ENCODE data around the gene NPFF. TPM values are rescaled to one million over a fixed set of nuclear protein-coding genes. Genes with fewer than 3 reads are reported as not detected.

Gene NPFF
- total RNA-seq, 1 experiment from 2014 or later, result not detected

DNA sequence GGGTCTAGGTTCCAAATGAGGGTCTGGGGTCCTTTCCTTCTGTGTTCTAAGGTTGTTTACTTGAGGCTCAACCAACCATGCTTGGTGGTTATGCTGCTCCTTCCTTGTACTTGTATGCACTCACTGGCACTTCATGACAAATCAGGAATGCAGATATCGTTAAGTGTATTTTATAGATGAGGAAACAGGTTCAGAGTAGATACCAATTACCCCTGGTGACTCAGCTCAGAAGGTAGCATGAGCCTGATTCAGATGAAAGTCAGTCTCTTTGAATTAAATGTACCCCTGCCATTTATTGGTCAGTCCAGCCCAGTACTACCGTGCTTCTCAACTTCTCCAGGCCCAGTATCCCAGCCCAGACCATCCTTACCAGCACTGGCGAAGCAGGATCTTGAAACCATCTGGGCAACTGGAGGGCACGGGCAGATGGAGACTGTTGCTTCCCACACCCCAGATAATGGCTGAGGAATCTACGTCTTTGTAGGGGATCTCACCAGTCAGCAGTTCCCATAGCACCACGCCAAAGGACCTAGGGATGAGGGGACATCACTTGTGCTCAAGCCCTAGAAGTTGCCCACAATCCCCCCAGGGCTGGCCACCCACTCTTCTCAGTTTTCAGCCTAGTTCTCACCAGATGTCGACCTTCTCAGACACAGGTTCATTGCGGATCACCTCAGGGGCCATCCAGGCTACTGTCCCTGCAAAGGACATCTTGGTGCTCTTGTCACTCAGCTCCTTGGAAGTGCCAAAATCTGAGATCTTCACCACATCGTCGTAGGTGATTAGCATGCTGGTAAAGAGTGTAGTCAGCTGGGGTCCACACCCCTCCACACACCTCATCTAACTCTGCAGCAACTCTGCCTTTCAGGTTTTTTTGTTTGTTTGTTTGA, 22.4 kb downstream of the NPFF start:
- no TSS peak for BruUV-seq (replicated peaks)

DNA sequence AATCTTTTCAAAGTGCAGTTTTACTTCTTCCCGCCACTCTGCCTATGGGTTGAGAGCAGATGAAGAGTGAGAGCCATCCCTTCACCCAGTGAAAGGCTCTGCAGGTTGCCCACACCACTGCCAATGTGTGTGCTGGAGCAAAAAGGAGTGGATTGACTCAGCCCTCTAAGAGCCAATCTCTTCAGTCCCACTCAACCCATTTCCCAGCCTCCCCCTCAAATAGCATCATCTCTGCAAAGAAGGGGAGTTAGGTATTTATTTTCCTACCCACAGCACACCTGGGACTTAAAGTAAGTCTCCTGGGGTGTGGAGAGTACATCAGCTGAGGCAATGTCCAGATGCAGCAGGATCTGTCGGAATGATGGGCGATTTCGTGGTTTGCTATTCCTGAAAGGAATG, 23.3 kb downstream of the NPFF start:
- Histone ChIP-seq H3K79me2 (ENCODE audit: low read depth) (peaks cover 5% of the 10 kb centered on the region; the same call in 1 of the 2 replicates), H4K20me1 (ENCODE audit: insufficient read depth) (peaks cover 39% of the 10 kb centered on the region), H3K27ac (no peak overlapping the region), H2AFZ (no peak overlapping the region), H3K9me2 (ENCODE audit: insufficient read depth) (no peaks in the 10 kb centered on the region), H3K27me3 (ENCODE audit: insufficient read depth, low read depth) (no peaks in the 10 kb centered on the region), H3K4me2 (no peak overlapping the region), H3K4me3 (no peak overlapping the region), H3F3A (ENCODE audit: insufficient read depth, low read depth) (peaks cover 63% of the 10 kb centered on the region), H3K9me3 (ENCODE audit: insufficient read depth, low read depth) (no peaks in the 10 kb centered on the region), H3K36me3 (ENCODE audit: low read depth) (peaks cover 9% of the 10 kb centered on the region), H3K4me1 (replicated peaks; ENCODE audit: insufficient read depth) (no peaks in the 10 kb centered on the region)
- intact Hi-C loops (cut with micrococcal nuclease; ENCODE audit: unreplicated experiment), result no loop called here
- ChIA-PET POLR2A (ENCODE audit: unreplicated experiment) (interaction anchor here (0.7 kb wide), 2 partner anchors 8 to 139 kb away, joined by 3 to 5 read pairs; no protein-coding TSS in a partner anchor), CTCF (interaction anchor here (0.9 kb wide), 1 partner anchor 163 kb away, joined by 3 read pairs; the partner anchor contains the start of gene AAAS)
- TF ChIP-seq EZH2 (IDR thresholded peaks at IDR 0.05; ENCODE audit: low read depth), result no peak
- TF ChIP-seq, protein P1, sequence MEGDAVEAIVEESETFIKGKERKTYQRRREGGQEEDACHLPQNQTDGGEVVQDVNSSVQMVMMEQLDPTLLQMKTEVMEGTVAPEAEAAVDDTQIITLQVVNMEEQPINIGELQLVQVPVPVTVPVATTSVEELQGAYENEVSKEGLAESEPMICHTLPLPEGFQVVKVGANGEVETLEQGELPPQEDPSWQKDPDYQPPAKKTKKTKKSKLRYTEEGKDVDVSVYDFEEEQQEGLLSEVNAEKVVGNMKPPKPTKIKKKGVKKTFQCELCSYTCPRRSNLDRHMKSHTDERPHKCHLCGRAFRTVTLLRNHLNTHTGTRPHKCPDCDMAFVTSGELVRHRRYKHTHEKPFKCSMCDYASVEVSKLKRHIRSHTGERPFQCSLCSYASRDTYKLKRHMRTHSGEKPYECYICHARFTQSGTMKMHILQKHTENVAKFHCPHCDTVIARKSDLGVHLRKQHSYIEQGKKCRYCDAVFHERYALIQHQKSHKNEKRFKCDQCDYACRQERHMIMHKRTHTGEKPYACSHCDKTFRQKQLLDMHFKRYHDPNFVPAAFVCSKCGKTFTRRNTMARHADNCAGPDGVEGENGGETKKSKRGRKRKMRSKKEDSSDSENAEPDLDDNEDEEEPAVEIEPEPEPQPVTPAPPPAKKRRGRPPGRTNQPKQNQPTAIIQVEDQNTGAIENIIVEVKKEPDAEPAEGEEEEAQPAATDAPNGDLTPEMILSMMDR (conservative IDR thresholded peaks at IDR 0.05), result no peak
- TSS peak; percentile 7 for BruUV-seq (replicated peaks)
- DNase-seq, result no peak

More for the DNA sequence above, 22.4 kb downstream of the NPFF start:
- Histone ChIP-seq H2AFZ (no peak overlapping the region), H3F3A (ENCODE audit: insufficient read depth, low read depth) (peaks cover 59% of the 10 kb centered on the region), H3K27me3 (ENCODE audit: insufficient read depth, low read depth) (no peaks in the 10 kb centered on the region), H3K27ac (no peak overlapping the region), H4K20me1 (ENCODE audit: insufficient read depth) (peaks cover 30% of the 10 kb centered on the region), H3K4me1 (replicated peaks; ENCODE audit: insufficient read depth) (no peaks in the 10 kb centered on the region), H3K36me3 (ENCODE audit: low read depth) (no peaks in the 10 kb centered on the region), H3K4me3 (no peak overlapping the region), H3K9me3 (ENCODE audit: insufficient read depth, low read depth) (no peaks in the 10 kb centered on the region), H3K4me2 (no peak overlapping the region), H3K79me2 (ENCODE audit: low read depth) (no peaks in the 10 kb centered on the region), H3K9me2 (ENCODE audit: insufficient read depth) (no peaks in the 10 kb centered on the region)
- TF ChIP-seq EZH2 (IDR thresholded peaks at IDR 0.05; ENCODE audit: low read depth), result no peak
- TF ChIP-seq, protein P1 (conservative IDR thresholded peaks at IDR 0.05), result no peak
- ChIA-PET POLR2A (ENCODE audit: unreplicated experiment) (interaction anchor here (0.7 kb wide), 1 partner anchor 139 kb away, joined by 3 read pairs; no protein-coding TSS in a partner anchor), CTCF (no interaction called here)
- DNase-seq, result peak in 1 of 2 experiments; percentile 68
- intact Hi-C loops (cut with micrococcal nuclease; ENCODE audit: unreplicated experiment), result no loop called here

DNA sequence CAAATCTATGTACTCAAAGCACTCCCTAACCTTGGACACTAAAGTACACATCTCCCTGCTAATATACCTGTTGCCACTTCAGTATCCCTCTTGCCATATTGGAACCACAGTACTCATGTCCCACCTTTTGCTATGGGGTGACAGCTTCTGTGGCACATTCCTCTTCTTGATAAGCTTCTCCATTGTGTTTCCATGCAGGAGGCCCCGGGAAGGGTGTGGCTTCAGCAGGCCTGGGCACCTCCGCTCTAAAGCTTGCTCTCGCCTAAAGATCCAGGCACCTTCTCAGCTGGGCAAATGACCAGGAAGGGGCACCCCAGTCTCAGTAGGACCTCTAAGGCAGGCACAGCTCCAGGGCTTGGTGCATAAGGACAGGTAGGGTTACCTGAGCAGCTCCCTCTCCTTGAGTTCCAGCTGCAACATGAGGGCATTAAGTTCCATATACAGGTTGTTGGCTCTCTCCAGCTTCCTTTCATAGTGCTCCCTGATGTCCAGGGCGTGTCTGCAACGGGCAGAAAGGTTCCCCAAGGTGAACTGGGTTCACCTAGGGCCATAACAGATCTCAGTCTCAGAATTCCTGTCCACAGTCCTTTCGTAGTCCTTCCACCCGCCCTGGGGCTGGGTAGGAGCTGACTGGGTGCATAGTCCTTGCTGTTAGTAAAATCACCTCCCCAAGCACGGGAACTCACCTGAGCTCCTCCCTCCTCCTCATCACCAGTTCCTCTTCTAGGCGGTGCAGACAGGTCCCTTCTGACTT, 23.9 kb downstream of the NPFF start:
- no peak overlapping the region for H3K4me2 ChIP-seq
- H3K4me3 ChIP-seq, result no peak overlapping the region
- no peaks in the 10 kb centered on the region for H3K9me3 ChIP-seq (ENCODE audit: insufficient read depth, low read depth)
- no TSS peak for BruUV-seq (replicated peaks)
- H3K36me3 ChIP-seq (ENCODE audit: low read depth), result peaks cover 15% of the 10 kb centered on the region
- H3K27me3 ChIP-seq (ENCODE audit: insufficient read depth, low read depth), result no peaks in the 10 kb centered on the region
- peaks cover 45% of the 10 kb centered on the region for H4K20me1 ChIP-seq (ENCODE audit: insufficient read depth)
- no peak overlapping the region for H2AFZ ChIP-seq
- H3F3A ChIP-seq (ENCODE audit: insufficient read depth, low read depth), result peaks cover 68% of the 10 kb centered on the region
- peaks cover 7% of the 10 kb centered on the region; the same call in 1 of the 2 replicates for H3K79me2 ChIP-seq (ENCODE audit: low read depth)
- no peak for DNase-seq
- ChIA-PET POLR2A (ENCODE audit: unreplicated experiment) (interaction anchor here (0.7 kb wide), 1 partner anchor 8 kb away, joined by 5 read pairs; no protein-coding TSS in a partner anchor), CTCF (interaction anchor here (0.9 kb wide), 1 partner anchor 162 kb away, joined by 3 read pairs; the partner anchor contains the start of gene AAAS)
- intact Hi-C loops (cut with micrococcal nuclease; ENCODE audit: unreplicated experiment), result no loop called here
- no peaks in the 10 kb centered on the region for H3K9me2 ChIP-seq (ENCODE audit: insufficient read depth)
- H3K4me1 ChIP-seq (replicated peaks; ENCODE audit: insufficient read depth), result no peaks in the 10 kb centered on the region
- TF ChIP-seq, protein P1 (conservative IDR thresholded peaks at IDR 0.05), result no peak
- no peak for TF ChIP-seq EZH2 (IDR thresholded peaks at IDR 0.05; ENCODE audit: low read depth)
- H3K27ac ChIP-seq, result no peak overlapping the region

Data from PC-9 (cell line).